Measurements from ENCODE around the gene CPA4.

DNA sequence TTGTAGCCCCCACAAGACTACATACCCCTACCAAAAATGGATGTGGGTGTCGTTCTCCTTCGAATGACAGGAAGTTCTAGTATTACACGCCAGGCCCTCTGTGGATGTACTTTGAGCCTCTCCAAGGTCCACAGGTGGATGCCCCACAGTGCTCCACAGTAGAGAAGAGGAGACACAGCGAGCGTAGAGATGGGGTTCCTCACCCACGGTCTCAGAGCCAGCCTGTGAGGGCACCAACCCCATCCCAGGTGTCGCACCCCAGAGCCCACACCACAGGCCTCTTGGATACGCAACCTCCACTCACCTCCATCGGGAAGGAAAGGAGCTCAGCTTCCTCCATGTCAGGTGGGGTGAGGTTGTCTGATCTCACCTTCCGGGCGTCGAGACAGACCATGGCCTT lies 54.0 kb downstream of the CPA4 start:
- TF ChIP-seq, protein P1, sequence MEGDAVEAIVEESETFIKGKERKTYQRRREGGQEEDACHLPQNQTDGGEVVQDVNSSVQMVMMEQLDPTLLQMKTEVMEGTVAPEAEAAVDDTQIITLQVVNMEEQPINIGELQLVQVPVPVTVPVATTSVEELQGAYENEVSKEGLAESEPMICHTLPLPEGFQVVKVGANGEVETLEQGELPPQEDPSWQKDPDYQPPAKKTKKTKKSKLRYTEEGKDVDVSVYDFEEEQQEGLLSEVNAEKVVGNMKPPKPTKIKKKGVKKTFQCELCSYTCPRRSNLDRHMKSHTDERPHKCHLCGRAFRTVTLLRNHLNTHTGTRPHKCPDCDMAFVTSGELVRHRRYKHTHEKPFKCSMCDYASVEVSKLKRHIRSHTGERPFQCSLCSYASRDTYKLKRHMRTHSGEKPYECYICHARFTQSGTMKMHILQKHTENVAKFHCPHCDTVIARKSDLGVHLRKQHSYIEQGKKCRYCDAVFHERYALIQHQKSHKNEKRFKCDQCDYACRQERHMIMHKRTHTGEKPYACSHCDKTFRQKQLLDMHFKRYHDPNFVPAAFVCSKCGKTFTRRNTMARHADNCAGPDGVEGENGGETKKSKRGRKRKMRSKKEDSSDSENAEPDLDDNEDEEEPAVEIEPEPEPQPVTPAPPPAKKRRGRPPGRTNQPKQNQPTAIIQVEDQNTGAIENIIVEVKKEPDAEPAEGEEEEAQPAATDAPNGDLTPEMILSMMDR (IDR thresholded peaks at IDR 0.05) = no peak
- TF ChIP-seq POLR2A (IDR thresholded peaks at IDR 0.05) = no peak

All from Peyer's patch (tissue), 4 donors.